HG03135 (cell line): ENCODE measurements around the gene OR52M1.
"Not testable (repeated sequence)": the region's sequence is repeated elsewhere in the genome, so short reads cannot be mapped to it uniquely, and the experiment has no call there.

Source experiments
- ATAC-seq: cut with Tn5 transposase; IDR thresholded peaks from one replicate; pipeline ENCODE4 v1.9.1; 2021; ENCODE audit warnings: mild to moderate bottlenecking, moderate library complexity; ENCODE audit not compliant: unreplicated experiment

OR52M1 gene

GRCh38 chr11:4544891-4545290, at the start of gene OR52M1:
Gene OR52M1, plus strand, starts transcription at chr11:4545191. Its CDS starts 0 bp downstream, at chr11:4545191.
- ATAC-seq, result no peak

GRCh38 chr11:4495487-4495886, 49.5 kb upstream of the OR52M1 start:
- no peak for ATAC-seq

- ATAC-seq, result no peak
Observed at GRCh38 chr11:4495986-4496385, 49.0 kb upstream of the OR52M1 start.

GRCh38 chr11:4496557-4497248, 48.3 kb upstream of the OR52M1 start:
- ATAC-seq, result no peak

- ATAC-seq, result no peak
Observed at GRCh38 chr11:4508886-4509285, 36.1 kb upstream of the OR52M1 start.

- no peak for ATAC-seq
Observed at GRCh38 chr11:4511282-4512245, 33.4 kb upstream of the OR52M1 start.

GRCh38 chr11:4514196-4514595, 30.8 kb upstream of the OR52M1 start:
- no peak for ATAC-seq

GRCh38 chr11:4522339-4522738, 22.7 kb upstream of the OR52M1 start:
- no peak for ATAC-seq

GRCh38 chr11:4522752-4523151, 22.2 kb upstream of the OR52M1 start:
- no peak for ATAC-seq

GRCh38 chr11:4523666-4524065, 21.3 kb upstream of the OR52M1 start:
- no peak for ATAC-seq

- no peak for ATAC-seq
Observed at GRCh38 chr11:4527926-4528325, 17.1 kb upstream of the OR52M1 start.

GRCh38 chr11:4531686-4532085, 13.3 kb upstream of the OR52M1 start:
- ATAC-seq, result not testable (repeated sequence)

GRCh38 chr11:4539603-4540219, 5.3 kb upstream of the OR52M1 start:
- ATAC-seq, result peak; percentile 66

- no peak for ATAC-seq
Observed at GRCh38 chr11:4541071-4541470, 3.9 kb upstream of the OR52M1 start.

- ATAC-seq, result no peak
Observed at GRCh38 chr11:4543561-4543960, 1.4 kb upstream of the OR52M1 start.

GRCh38 chr11:4546878-4547277, 1.9 kb downstream of the OR52M1 start:
- no peak for ATAC-seq

GRCh38 chr11:4547416-4547815, 2.4 kb downstream of the OR52M1 start:
- ATAC-seq, result no peak

- no peak for ATAC-seq
Observed at GRCh38 chr11:4551346-4551979, 6.5 kb downstream of the OR52M1 start.

GRCh38 chr11:4559527-4560440, 14.8 kb downstream of the OR52M1 start:
- no peak for ATAC-seq

GRCh38 chr11:4560467-4560866, 15.5 kb downstream of the OR52M1 start:
- no peak for ATAC-seq
